Right ventricle myocardium inferior (tissue), 1 donor: Measurements from ENCODE around the gene KRT3. TPM values are rescaled to one million over a fixed set of nuclear protein-coding genes. Genes with fewer than 3 reads are reported as not detected.
"Not testable (repeated sequence)": the region's sequence is repeated elsewhere in the genome, so short reads cannot be mapped to it uniquely, and the experiment has no call there.

Source experiments
- ATAC-seq: fragments of 200-7000 bp; cut with Tn5 transposase; one replicate; pipeline ENCODE4 v1.9.1; 2020; ENCODE audit warnings: mild to moderate bottlenecking, moderate library complexity
- DNase-seq: peaks from one replicate; pipeline ENCODE4 v3.0.0; 2021; ENCODE audit errors: missing footprints
- intact Hi-C: fragments of 100-400 bp; cut with DNase I; formaldehyde crosslinking; loops from one replicate; pipeline ENCODE4 v1.11.0; 2022
- total RNA-seq: library from RNA; stranded (reverse); fragmentation: NEBNext Ultra II Directional; extraction: Animal tissue kit (Norgen Biotek cat#: 25700); gene quantifications from one replicate; pipeline ENCODE4 v1.2.1, GENCODE V29; 2021
- donor health status: DM: no; HTN: yes; CAD: no; lungs with severe emphysema.

The KRT3 gene
- total RNA-seq, 1 donor from 2014 or later: not detected

- no peak for ATAC-seq
- DNase-seq: no peak
- intact Hi-C loops: no loop called here
Observed at GRCh38 chr12:52769946-52770345, 26.0 kb downstream of the KRT3 start.

- DNase-seq (no peak), ATAC-seq (no peak)
- intact Hi-C loops: no loop called here
Observed at GRCh38 chr12:52769354-52769753, 26.6 kb downstream of the KRT3 start.

GRCh38 chr12:52768479-52769200 is 27.3 kb downstream of the KRT3 start:
- intact Hi-C loops: no loop called here

GRCh38 chr12:52767427-52767826 is 28.5 kb downstream of the KRT3 start:
- no peak for DNase-seq
- ATAC-seq: no peak
- intact Hi-C loops: no loop called here

More at GRCh38 chr12:52768479-52769200, 27.3 kb downstream of the KRT3 start:
- ATAC-seq: no peak
- DNase-seq: no peak

GRCh38 chr12:52767020-52767379 is 28.9 kb downstream of the KRT3 start:
- DNase-seq (no peak), ATAC-seq (no peak)
- intact Hi-C loops: no loop called here

GRCh38 chr12:52766351-52767019 is 29.4 kb downstream of the KRT3 start:
- ATAC-seq (no peak), DNase-seq (no peak)
- intact Hi-C loops: no loop called here

- DNase-seq (no peak), ATAC-seq (no peak)
- intact Hi-C loops: no loop called here
Observed at GRCh38 chr12:52765702-52766101, 30.2 kb downstream of the KRT3 start.

- DNase-seq (no peak), ATAC-seq (no peak)
- intact Hi-C loops: no loop called here
Observed at GRCh38 chr12:52763991-52764390, 31.9 kb downstream of the KRT3 start.

GRCh38 chr12:52763036-52763659 is 32.8 kb downstream of the KRT3 start:
- ATAC-seq: no peak
- intact Hi-C loops: no loop called here

GRCh38 chr12:52761802-52762201 is 34.1 kb downstream of the KRT3 start:
- DNase-seq (no peak), ATAC-seq (no peak)
- intact Hi-C loops: no loop called here

More at GRCh38 chr12:52763036-52763659, 32.8 kb downstream of the KRT3 start:
- DNase-seq: no peak

- intact Hi-C loops, DNase-seq, ATAC-seq: not testable (repeated sequence)
Observed at GRCh38 chr12:52761218-52761617, 34.7 kb downstream of the KRT3 start.

GRCh38 chr12:52760623-52761022 is 35.3 kb downstream of the KRT3 start:
- intact Hi-C loops: no loop called here
- no peak for ATAC-seq
- DNase-seq: no peak

GRCh38 chr12:52759695-52760094 is 36.2 kb downstream of the KRT3 start:
- DNase-seq (no peak), ATAC-seq (no peak)
- intact Hi-C loops: no loop called here

- ATAC-seq: no peak
- intact Hi-C loops: no loop called here
- DNase-seq: no peak
Observed at GRCh38 chr12:52759218-52759617, 36.7 kb downstream of the KRT3 start.

- intact Hi-C loops: no loop called here
- ATAC-seq (no peak), DNase-seq (no peak)
Observed at GRCh38 chr12:52757449-52758176, 38.3 kb downstream of the KRT3 start.

- DNase-seq: no peak
- intact Hi-C loops: no loop called here
- no peak for ATAC-seq
Observed at GRCh38 chr12:52756281-52756960, 39.5 kb downstream of the KRT3 start.

GRCh38 chr12:52755533-52755932 is 40.4 kb downstream of the KRT3 start:
- DNase-seq: no peak
- intact Hi-C loops: no loop called here
- no peak for ATAC-seq

- DNase-seq (no peak), ATAC-seq (no peak)
- intact Hi-C loops: no loop called here
Observed at GRCh38 chr12:52754135-52754534, 41.8 kb downstream of the KRT3 start.

- DNase-seq: no peak
- intact Hi-C loops: no loop called here
- no peak for ATAC-seq
Observed at GRCh38 chr12:52753283-52753682, 42.6 kb downstream of the KRT3 start.
